Activated CD4-positive, alpha-beta T cell treated with anti-CD3 and anti-CD28 coated beads, Interleukin-2, amount 50 U/mL, for 24 hours (primary cell): ENCODE results near the gene C9orf43.

ENCODE experiments used
- DNase-seq, 2 donors: peaks; one replicate each; pipeline ENCODE4 v3.0.0-alpha.2; 2020; ENCODE audit warnings: low read depth in 1 of 2, low spot score in 1 of 2

C9orf43 gene

DNA sequence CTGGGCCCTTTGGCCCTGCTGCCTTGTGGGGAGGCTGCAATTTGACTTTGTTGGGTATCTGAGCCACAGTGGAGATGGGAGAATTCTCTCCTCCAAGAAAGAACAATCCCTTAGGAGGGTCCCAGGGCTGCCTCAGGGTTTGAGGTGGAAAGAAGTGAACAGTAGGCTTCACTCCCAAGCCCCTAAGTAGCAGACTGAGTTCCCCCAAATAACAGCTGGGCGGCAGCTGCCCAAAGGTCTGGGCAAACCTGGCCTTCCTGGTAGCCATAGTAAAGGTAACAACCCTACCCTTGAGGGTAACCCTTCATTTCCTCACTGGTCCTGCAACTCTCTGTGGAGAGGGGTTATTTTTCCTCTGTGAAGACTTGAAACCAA lies 53.7 kb downstream of the C9orf43 start:
- DNase-seq: no peak

DNA sequence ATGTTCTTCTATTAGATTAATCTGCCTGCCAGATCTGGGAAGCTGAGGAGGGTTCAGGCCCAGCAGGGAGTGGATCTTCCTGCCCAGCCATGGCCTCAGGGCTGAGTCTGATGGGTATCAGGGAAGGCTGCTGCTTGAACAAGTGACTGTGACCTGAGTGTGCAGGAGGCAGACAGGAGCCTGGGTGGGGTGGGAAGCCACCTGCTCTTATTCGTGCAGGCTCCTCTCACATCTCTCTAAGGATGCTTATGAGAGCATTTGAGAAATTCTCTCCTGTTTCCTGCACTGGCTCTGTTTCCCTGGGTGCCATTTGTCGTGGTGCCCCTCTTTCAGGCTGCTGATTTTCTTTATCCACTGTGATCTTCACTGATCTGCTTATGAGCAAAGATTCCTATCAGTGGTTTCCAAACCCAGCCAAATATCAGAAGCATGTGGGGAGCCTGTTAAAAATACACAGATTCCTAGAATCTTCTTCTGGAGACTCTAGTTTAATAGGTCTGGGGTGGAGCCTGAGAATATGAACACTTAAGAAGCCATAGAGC lies 55.1 kb downstream of the C9orf43 start:
- DNase-seq: no peak

DNA sequence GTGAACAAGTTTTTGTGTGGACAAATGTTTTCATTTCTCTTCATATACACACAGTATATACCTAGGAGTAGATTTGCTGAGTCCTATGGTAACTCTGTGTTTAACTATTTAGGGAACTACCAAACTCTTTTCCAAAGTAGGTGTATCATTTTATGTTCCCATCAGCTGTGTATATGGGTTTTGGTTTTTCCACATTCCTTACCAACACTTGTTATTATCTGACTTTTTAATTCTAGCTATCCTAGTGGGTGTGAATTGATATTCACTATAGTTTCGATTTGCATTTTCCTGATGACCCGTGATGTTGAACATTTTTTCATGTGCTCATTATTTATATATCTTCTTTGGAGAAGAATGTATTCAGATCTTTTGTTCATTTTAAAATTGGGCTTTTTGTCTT lies 56.6 kb downstream of the C9orf43 start:
- no peak for DNase-seq

DNA sequence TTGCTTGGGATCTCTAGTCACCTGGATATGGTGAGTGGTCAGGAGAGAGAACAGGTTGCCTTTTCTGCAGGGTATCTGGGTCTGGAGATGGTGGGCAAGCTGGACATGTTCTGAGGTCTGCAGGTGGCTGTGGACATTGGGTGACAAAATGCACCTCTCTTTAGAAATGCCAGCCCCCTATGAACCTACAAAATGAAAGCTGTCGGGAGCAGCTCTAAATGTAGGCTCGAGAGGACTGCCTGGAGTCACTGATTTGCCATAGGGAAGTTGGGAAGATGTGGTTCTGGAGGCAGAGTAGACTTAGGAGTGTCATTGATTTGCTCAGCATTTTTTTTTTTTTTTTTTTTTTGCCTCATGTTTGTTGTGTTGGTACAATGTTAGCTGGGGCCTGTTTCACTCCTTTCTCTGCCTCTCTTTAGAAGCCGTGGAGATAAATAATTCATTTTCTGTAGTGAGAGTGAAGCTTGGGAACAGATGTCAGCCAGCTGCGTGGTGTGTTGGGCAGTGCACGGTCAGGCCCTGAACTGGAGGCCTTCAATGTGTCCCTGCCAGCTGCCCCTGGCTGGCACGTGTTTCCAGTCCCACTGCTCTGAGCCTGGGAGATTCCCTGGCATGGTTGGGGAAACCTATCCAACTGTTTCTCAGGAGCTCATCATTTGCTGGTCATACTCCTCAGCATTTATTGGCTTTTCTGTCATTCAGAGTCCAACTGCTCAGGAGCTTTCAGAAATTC lies 58.3 kb downstream of the C9orf43 start:
- DNase-seq: no peak

DNA sequence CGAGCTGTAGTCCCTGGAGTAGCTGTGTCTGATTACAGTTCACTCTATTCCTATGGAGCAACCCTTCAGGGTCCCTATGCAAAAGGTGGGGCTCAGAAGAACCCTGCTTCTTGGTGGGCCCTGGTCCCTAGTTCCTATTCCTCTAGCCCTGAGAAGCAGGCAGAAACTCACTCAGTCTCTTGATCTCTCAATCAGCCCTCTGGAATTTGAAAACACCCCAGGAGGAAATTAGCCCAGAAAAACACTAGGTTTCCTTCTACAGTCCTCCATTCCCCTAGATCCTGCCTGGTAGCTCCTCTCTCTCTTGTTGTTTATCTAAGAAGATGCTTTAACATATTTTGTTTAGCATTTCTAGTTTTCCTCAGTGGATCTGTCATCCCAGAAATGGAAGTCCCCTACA lies 60.6 kb downstream of the C9orf43 start:
- DNase-seq: no peak

DNA sequence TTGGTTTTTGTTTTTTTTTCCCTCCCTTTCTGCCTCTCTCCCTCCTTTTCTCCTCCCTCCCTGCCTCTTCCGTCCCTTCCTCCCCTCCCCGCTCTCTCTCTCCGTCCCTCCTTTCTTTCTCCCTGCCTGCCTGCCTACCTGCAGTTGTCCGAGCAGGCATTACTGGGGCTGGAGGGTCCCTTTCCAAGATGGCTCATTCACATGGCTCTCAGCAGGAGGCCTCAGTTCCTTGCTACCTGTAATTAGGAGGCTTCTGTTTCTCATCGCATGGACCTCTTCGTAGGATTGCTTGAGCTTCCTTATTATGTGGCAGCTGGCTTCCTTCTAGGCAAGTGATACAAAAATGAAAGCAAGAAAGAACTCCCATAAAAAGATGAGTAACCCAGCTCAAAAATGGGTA lies 61.0 kb downstream of the C9orf43 start:
- no peak for DNase-seq

DNA sequence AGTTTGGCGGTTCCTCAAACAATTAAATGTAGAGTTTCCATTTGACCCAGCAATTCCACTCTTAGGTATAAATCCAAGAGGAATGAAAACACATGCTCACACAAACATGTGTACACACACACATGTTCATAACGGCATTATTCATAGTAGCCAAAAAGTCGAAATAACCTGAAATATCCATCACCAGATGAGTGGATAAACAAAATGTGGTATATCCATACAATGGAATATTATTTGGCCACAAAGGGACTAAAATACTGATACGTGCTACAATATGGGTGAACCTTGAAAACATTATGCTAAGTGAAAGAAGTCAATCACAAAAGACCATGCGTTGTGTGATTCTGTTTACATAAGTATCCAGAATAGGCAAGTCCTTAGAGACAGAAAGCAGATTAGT lies 61.7 kb downstream of the C9orf43 start:
- no peak for DNase-seq

DNA sequence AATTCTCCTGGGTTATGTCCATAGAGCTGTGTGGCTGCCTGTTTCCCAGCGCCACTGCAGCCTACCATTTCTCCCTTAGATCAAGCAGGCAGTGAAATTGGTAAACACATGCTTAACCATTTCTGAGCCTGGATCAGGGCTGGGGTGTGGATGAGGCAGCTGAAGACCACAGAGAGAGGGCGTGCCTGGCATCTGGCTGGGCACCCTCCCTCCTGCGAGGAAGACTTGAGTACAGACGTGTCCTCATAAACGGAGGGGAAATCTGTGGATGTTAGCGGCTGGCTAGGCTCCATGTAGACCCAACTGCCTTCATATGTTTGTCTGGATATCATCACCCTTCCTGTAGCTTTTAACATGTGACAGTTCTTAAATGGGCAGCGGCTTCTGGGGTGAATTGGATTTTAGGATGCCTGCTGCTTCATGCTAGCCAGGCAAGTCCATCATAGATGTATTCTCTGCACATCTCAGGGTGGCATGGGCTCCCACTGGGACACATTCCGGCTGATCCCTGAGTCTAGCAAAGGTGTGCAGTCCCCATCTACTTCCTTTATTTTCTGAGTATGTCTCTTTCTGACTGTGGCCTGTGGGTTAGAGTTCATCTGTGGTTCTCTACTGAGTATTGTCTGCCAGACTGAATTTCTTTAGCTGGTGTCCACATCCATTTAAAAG lies 63.9 kb downstream of the C9orf43 start:
- no peak for DNase-seq

DNA sequence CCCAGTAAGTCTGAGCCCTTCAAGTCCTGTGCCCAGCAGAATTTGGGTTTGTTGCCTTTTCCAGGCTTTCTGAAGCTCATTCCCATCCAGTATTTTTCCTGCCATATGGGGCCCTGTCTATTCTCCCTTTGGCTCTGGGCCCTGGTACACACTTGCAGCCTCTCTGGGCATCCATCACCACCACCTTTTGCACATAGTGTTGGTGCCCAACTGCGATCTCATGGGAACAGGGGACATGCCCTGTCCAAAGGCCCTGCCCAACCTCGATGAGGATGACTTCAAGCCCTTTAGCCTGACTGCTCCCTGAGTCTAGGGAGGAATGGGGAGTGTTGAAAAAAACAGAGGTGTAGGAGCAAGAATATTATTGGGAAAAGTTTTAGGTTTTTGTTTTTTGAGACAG lies 64.5 kb downstream of the C9orf43 start:
- no peak for DNase-seq

DNA sequence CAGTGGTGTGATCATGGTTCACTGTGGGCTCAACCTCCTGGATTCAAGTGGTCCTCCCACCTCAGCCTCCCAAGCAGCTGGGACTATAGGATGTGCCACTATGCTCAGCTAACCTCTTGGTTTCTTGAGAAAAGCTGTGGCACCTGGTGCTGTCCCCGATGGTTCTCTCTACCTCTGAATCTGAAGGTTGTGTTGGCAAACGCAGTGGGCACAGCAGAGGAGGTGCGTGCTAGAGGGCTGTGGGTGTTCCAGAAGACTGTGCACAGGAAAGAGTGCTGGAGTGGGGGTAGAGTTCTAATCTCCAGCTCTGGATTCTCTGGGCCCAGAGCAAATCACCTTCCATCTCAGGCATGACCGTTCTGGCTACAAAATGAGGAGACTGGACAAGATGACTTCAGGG lies 65.4 kb downstream of the C9orf43 start:
- DNase-seq: no peak

DNA sequence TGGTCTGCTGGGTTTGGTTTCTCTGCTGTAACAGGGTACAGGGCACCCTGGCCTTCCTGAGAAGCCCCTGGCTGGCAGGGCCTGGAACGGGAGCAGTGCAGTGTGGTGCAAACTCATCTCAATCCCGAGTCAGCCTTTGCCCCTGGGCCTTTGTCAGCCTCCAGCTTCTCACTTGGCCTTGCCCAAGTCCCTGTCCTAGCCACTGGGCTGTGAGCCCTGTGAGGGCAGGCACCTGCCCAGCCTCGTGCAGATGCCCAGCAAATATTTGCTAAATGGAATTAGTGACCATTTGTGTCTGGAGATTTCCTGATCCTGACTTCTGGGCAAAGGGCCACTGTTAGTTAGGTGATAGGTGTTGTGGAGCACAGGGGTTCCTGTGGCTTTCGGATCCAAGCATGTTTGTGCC lies 66.0 kb downstream of the C9orf43 start:
- no peak for DNase-seq

DNA sequence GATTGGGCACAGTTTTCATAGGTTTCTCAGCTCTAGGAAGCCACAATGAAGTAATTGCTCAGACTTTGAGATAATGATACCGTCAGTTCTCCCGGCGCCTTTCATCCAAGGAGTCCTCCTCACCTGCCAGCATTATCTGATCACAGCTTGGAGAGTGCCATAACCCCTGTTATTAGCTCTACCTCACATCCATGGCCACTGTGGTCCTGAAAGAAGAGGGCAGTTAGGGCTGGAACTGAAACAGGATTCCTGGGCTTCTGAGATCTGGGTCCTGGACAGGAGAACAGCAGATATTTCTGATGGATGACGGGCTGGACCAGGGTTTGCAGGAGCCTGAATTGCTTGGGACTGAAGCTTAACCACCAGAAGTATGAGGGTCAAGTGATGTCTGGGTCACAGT lies 66.5 kb downstream of the C9orf43 start:
- DNase-seq: no peak

DNA sequence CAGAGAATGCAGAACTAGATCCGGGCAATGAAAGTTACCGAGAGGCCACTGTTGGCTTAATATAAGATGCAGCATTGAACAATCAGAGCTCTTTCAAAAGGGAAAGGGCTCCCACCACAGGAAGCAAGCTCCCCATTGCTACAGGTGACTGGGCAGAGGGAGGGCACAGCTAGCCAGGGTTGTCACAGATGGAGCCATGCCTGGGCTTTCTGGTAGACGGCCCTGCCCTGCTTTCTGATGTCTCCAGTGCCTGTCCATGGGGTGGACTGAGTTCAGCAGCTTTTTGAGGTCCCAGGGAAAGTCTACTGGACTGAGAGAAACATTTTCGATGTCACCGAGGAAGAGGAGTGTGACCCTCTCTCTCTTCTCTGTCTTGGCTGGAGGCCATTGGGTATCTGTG lies 67.1 kb downstream of the C9orf43 start:
- DNase-seq: no peak

DNA sequence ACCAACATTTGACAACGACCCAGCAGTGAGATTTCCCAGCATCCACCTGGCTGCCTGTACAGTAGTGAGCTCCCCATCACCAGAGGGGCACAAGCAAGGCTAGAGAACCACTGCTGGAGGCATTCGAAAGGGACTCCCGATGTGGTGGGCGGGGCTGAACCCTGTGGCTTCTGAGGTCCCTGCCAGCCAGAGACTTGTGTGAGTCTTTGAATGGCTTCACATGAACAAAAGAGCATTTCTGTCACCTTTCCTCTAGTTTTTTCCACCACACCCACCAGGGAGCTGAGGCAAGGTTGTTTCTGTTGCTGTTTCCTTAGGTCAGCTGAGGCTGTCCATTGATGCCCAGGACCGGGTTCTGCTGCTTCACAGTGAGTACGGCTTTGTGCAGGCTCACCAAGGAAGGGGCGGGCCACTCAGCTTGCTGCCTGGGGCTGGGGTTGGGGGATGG lies 68.7 kb downstream of the C9orf43 start:
- DNase-seq: no peak
